Left ventricle myocardium inferior (tissue), 1 donor: ENCODE results near the gene NECAB2. TPM values are rescaled to one million over a fixed set of nuclear protein-coding genes. Genes with fewer than 3 reads are reported as not detected.
A peak's percentile ranks its signal among the peaks of the same experiment; 100 is the strongest.

ENCODE experiments used
- DNase-seq: peaks from one replicate; pipeline ENCODE4 v3.0.0-alpha.2; 2020
- H3K27ac ChIP-seq: fragments of 200-600 bp; replicated peaks from 2 replicates; pipeline ENCODE4 v1.8.0; 2021
- H3K27me3 ChIP-seq: fragments of 200-600 bp; 2 replicates; pipeline ENCODE4 v1.8.0; 2021; ENCODE audit warnings: low read depth
- H3K36me3 ChIP-seq: fragments of 200-600 bp; 2 replicates; pipeline ENCODE4 v1.8.0; 2021
- H3K4me1 ChIP-seq: fragments of 200-600 bp; 2 replicates; pipeline ENCODE4 v1.8.0; 2021
- H3K4me3 ChIP-seq: fragments of 200-600 bp; 2 replicates; pipeline ENCODE4 v1.8.0; 2021; ENCODE audit warnings: mild to moderate bottlenecking, moderate library complexity
- H3K9me3 ChIP-seq: fragments of 200-600 bp; replicated peaks from 2 replicates; pipeline ENCODE4 v1.8.0; 2021
- intact Hi-C: fragments of 100-400 bp; cut with micrococcal nuclease; formaldehyde crosslinking; loops from one replicate; pipeline ENCODE4 v1.11.0; 2022
- total RNA-seq: library from RNA; stranded (reverse); fragmentation: NEBNext Ultra II Directional; extraction: Animal tissue kit (Norgen Biotek cat#: 25700); gene quantifications from one replicate; pipeline ENCODE4 v1.2.1, GENCODE V29; 2021
- TF ChIP-seq, protein P1 (sequence below): fragments of 200-600 bp; IDR thresholded peaks from 2 replicates; pipeline ENCODE4 v1.8.0; 2021; ENCODE audit warnings: antibody characterized with exemption, mild to moderate bottlenecking, borderline replicate concordance
- donor health status: DM: no; HTN: yes; CAD: no; lungs with severe emphysema.

The NECAB2 gene
- total RNA-seq, 1 donor from 2014 or later, result 0.69 TPM

DNA sequence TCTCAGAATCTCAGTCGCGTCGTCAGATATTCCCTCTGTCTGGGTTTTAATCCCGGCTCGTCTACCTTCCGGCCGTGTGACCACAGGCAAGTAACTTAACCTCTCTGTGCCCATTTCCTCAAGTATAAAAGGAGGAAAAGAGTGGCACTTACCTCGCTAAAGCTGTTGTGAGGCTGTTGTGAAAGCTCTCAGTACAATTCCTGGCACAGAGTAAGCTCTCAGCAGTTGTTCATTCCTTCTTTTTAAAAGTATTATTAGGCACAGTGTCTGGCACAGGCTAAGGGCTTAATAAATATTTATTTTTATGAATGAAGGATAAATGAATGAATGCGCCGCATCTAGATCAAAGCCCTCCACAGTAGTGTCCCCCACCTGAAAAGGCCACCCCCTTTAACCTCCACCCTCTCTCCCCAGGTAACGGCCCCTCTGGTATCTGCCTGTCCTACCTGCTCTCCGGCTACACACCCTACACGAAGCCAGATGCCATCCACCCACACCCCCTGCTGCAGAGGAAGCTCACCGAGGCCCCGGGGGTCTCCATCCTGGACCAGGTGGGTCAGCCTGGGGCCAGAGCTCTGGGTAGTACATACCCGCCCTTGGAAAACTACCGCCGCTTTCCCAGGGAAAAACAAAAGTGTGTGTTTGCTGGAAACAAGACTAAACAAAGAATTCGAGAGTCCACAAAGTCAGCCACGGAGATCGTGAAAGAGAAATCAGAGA, 9.0 kb upstream of the NECAB2 start:
- Histone ChIP-seq H3K36me3 (peaks cover 31% of the 10 kb centered on the region), H3K27me3 (no peaks in the 10 kb centered on the region), H3K4me1 (peaks cover 56% of the 10 kb centered on the region), H3K4me3 (no peak overlapping the region), H3K27ac (peak overlapping the region; percentile 80), H3K9me3 (no peaks in the 10 kb centered on the region)
- TF ChIP-seq, protein P1, sequence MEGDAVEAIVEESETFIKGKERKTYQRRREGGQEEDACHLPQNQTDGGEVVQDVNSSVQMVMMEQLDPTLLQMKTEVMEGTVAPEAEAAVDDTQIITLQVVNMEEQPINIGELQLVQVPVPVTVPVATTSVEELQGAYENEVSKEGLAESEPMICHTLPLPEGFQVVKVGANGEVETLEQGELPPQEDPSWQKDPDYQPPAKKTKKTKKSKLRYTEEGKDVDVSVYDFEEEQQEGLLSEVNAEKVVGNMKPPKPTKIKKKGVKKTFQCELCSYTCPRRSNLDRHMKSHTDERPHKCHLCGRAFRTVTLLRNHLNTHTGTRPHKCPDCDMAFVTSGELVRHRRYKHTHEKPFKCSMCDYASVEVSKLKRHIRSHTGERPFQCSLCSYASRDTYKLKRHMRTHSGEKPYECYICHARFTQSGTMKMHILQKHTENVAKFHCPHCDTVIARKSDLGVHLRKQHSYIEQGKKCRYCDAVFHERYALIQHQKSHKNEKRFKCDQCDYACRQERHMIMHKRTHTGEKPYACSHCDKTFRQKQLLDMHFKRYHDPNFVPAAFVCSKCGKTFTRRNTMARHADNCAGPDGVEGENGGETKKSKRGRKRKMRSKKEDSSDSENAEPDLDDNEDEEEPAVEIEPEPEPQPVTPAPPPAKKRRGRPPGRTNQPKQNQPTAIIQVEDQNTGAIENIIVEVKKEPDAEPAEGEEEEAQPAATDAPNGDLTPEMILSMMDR, result no peak
- intact Hi-C loops, result loop anchor here (10.0 kb wide), 1 partner anchor 226 kb away; the partner anchor contains the start of gene TAF1C
- no peak for DNase-seq

DNA sequence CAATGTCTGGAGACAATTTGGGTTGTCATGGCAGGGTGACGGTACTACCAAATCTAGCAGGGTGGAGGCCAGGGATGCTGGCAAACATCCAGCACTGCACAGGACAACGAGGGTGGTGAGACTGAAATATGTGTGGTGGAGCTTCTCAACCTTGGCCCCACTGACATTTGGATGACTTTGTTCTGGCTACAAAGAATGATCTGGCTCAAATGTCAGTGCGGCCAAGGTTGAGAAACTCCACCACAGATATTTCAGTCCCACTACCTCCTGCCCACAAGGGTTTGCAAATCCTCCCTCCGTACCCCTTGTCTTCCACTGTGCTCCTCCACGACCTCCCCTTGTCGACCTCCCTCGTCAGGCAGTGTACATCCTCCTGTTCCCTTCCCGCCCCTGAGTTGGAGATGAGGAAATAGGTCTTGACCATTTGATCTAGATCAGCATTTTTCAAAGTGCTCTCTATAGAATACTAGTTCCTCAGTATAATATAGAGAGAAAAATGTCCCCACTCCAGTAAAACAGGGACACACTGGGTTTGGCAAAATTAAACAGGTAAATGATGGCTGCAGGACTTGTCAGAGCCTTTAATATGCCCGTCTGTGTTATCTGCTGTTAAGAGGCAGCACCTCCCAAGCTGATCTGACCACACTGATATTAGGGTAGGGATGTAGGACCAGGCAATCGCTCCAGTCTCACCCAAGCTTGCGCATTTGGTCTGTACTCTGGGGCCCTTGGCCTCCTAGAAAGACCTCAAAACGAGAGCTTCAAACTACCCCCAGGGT, 8.2 kb upstream of the NECAB2 start:
- peaks cover 31% of the 10 kb centered on the region for H3K36me3 ChIP-seq
- TF ChIP-seq, protein P1, result no peak
- intact Hi-C loops, result loop anchor here (10.0 kb wide), 2 partner anchors 105 to 225 kb away; partner anchors contain the start of gene TAF1C
- H3K4me3 ChIP-seq, result no peak overlapping the region
- H3K27me3 ChIP-seq, result no peaks in the 10 kb centered on the region
- H3K9me3 ChIP-seq, result no peaks in the 10 kb centered on the region
- peak overlapping the region; percentile 80 for H3K27ac ChIP-seq
- peak; percentile 48 for DNase-seq
- H3K4me1 ChIP-seq, result peaks cover 50% of the 10 kb centered on the region

DNA sequence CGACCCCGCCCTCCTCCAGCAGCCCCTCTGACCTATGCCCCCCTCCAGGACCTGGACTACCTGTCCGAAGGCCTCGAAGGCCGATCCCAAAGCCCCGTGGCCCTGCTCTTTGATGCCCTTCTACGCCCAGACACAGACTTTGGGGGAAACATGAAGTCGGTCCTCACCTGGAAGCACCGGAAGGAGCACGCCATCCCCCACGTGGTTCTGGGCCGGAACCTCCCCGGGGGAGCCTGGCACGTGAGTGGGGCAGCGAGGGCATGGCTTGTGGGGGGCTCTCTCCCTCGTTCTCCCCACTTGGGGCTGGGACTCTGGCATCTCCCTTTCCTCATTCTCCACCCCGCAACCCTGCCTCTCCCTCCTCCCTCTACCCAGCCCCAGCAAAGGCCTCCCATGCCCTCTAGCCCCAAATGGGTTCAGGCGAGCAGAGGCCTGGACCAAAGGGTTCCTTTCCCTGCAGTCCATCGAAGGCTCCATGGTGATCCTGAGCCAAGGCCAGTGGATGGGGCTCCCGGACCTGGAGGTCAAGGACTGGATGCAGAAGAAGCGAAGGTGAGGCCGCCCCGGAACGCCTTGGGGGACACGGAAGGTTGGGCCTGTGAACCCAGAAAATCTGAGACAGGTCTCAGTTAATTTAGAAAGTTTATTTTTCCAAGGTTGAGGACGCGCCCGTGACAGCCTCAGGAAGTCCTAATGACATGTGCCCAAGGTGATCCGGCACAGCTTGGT, 7.4 kb upstream of the NECAB2 start:
- Histone ChIP-seq H3K27ac (peak overlapping the region; percentile 80), H3K4me1 (peaks cover 41% of the 10 kb centered on the region), H3K27me3 (no peaks in the 10 kb centered on the region), H3K9me3 (no peaks in the 10 kb centered on the region), H3K4me3 (no peak overlapping the region), H3K36me3 (peaks cover 38% of the 10 kb centered on the region)
- TF ChIP-seq, protein P1, result no peak
- intact Hi-C loops, result loop anchor here (10.0 kb wide), 1 partner anchor 104 kb away; no protein-coding TSS in a partner anchor
- no peak for DNase-seq

DNA sequence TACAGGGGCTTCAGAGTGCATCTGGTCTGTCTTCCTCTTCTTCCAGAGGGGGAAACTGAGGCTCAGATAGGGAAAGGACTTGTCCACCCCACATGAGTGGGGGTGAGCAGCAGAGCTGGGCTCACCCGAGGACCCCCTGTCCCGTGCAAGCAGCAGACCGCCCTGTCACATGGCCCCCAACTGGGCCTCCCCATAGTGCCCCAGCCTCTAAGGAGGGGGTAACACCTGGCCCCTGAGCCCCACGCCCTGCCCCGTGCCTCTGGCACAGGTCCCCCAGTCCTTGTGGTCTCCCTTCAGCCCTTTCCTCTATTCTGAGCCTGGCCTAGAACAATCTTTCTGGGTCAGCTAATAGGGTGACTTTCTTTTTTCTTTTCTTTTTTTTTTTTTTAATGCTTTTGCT, 6.5 kb upstream of the NECAB2 start:
- no peak for DNase-seq
- peaks cover 41% of the 10 kb centered on the region for H3K36me3 ChIP-seq
- H3K27me3 ChIP-seq, result no peaks in the 10 kb centered on the region
- H3K9me3 ChIP-seq, result no peaks in the 10 kb centered on the region
- H3K4me3 ChIP-seq, result no peak overlapping the region
- H3K4me1 ChIP-seq, result peaks cover 39% of the 10 kb centered on the region
- no peak overlapping the region for H3K27ac ChIP-seq
- intact Hi-C loops, result loop anchor here (10.0 kb wide), 1 partner anchor 103 kb away; no protein-coding TSS in a partner anchor
- TF ChIP-seq, protein P1, result no peak
